Heart left ventricle (tissue), 16 donors: ENCODE results near the gene SLC25A31. TPM values are rescaled to one million over a fixed set of nuclear protein-coding genes. Genes with fewer than 3 reads are reported as not detected.

Experiments
- ATAC-seq, 4 donors: fragments of 200-7000 bp; cut with Tn5 transposase; one replicate each; pipeline ENCODE4 v1.9.1; 2020 to 2022; ENCODE audit warnings: moderate library complexity in 4 of 4, mild to moderate bottlenecking in 3 of 4, moderate number of reproducible peaks in 1 of 4
- DNase-seq, 5 donors: peaks; one replicate each; pipeline ENCODE4 v3.0.0-alpha.2; 2020
- H3K27ac ChIP-seq, 12 donors: fragments of 200-600 bp; sonication (generic) in 4 of 12; one replicate each; pipeline versions ENCODE4 v1.5.0 to v1.8.0; 2016 to 2022; ENCODE audit warnings: mild to moderate bottlenecking in 2 of 12
- H3K27me3 ChIP-seq, 9 donors: fragments of 200-600 bp; sonication (generic) in 2 of 9; one replicate each; pipeline versions ENCODE4 v1.5.1 to v1.8.0; 2016 to 2022; ENCODE audit warnings: mild to moderate bottlenecking in 3 of 9
- H3K36me3 ChIP-seq, 9 donors: fragments of 200-600 bp; sonication (generic) in 2 of 9; one replicate each; pipeline versions ENCODE4 v1.5.0 to v1.8.0; 2018 to 2022; ENCODE audit warnings: mild to moderate bottlenecking in 2 of 9
- H3K4me1 ChIP-seq, 12 donors: fragments of 200-600 bp; sonication (generic) in 4 of 12; one replicate each; pipeline versions ENCODE4 v1.5.0 to v1.8.0; 2016 to 2022; ENCODE audit warnings: mild to moderate bottlenecking in 3 of 12
- H3K4me3 ChIP-seq, 12 donors: fragments of 200-600 bp; sonication (generic) in 4 of 12; one replicate each; pipeline versions ENCODE4 v1.5.0 to v1.8.0; 2017 to 2022; ENCODE audit warnings: mild to moderate bottlenecking in 9 of 12, moderate library complexity in 4 of 12
- H3K9me3 ChIP-seq, 12 donors: fragments of 200-600 bp; sonication (generic) in 4 of 12; one replicate each; pipeline versions ENCODE4 v1.5.0 to v1.8.0; 2016 to 2022; ENCODE audit warnings: mild to moderate bottlenecking in 1 of 12
- POLR2A ChIP-seq, 2 donors: fragments of 450-650 bp; IDR thresholded peaks; one replicate each; pipeline ENCODE4 v1.6.1; 2017; ENCODE audit warnings: antibody characterized with exemption in 2 of 2, mild to moderate bottlenecking in 2 of 2, moderate library complexity in 2 of 2
- WGBS, 4 donors: extraction: QIAGEN DNeasy Blood & Tissue Kit in 2 of 4; methylation state at CpG; one replicate each; pipeline versions ENCODE4 v1.1.5 to v1.1.7; 2013 to 2018; 5-methylcytosine and 5-hydroxymethylcytosine counted together
- intact Hi-C, 10 donors: fragments of 100-400 bp; cut with DNase I; formaldehyde crosslinking; loops; one replicate each; pipeline versions ENCODE4 v1.11.1 to v1.14.2; 2022
- long read RNA-seq, 3 donors: library from polyadenylated mRNA; unstranded; transcript quantifications; one replicate each; pipeline ENCODE4 v2.0.0, GENCODE V29; 2020 to 2021
- polyA plus RNA-seq, 2 donors: library from polyadenylated mRNA; stranded (reverse); fragments of 200-250 nt; gene quantifications; one replicate each; pipeline ENCODE4 v1.2.3, GENCODE V29; 2013
- total RNA-seq, 9 donors: library from RNA; depleted of rRNA in 2 of 9; stranded (reverse); fragments of >200 nt in 2 of 9; fragmentation: NEBNext Ultra II Directional in 3 of 9; extraction: Animal tissue kit (Norgen Biotek cat#: 25700) in 3 of 9; gene quantifications; one replicate each; pipeline versions ENCODE4 v1.1.0 to v1.2.4, GENCODE V29; 2016 to 2023
- TF ChIP-seq, protein P1 (sequence below), 12 donors: fragments of 200-600 bp; sonication (generic) in 4 of 12; IDR thresholded peaks; one replicate each; pipeline versions ENCODE4 v1.5.0 to v1.8.0; 2018 to 2022; ENCODE audit warnings: antibody characterized with exemption in 12 of 12, mild to moderate bottlenecking in 5 of 12
- donor health status: ischemic (EF 13 %, LVEDD 7.1; RV severe dilation, severe dysfunction).
- donor health status: healthy with polysubstance abuse.
- donor health status: DM: no; HTN: yes; CAD: no.
- donor health status: DM: no; HTN: no; CAD: no.
- donor health status: ischemic (EF 25% LVEDD 6.9; RV normal size, moderate dysfunction).
- donor health status: ischemic (EF 25% LVEDD 5.7; RV mildly dilated, moderate dysfunction).
- donor health status: healthy.
- donor health status: DM: yes; HTN: yes; CAD: no.
- donor health status: ischemic (EF 35%, LVEDD 5.7; RV mildly dilated, moderate dysfunction).
- donor health status: nonischemic (EF 11% LVEDD 7.7; RV severe dilation, severe dysfunction).
- donor health status: DM: yes; HTN: yes; CAD: no.
- donor health status: PGD.
- donor health status: ischemic (EF 29% LVEDD 5.4; RV normal size, mild dysfunction).
- donor health status: nonischemic (EF 23%, LVEDD 6.1; RV moderate dilation, normal function).

Gene SLC25A31
- total RNA-seq (not detected), polyA plus RNA-seq (not detected)
- long read RNA-seq, donor 1: 0 reads
- long read RNA-seq, donor 2: 0 reads
- long read RNA-seq, donor 3: 0 reads

DNA sequence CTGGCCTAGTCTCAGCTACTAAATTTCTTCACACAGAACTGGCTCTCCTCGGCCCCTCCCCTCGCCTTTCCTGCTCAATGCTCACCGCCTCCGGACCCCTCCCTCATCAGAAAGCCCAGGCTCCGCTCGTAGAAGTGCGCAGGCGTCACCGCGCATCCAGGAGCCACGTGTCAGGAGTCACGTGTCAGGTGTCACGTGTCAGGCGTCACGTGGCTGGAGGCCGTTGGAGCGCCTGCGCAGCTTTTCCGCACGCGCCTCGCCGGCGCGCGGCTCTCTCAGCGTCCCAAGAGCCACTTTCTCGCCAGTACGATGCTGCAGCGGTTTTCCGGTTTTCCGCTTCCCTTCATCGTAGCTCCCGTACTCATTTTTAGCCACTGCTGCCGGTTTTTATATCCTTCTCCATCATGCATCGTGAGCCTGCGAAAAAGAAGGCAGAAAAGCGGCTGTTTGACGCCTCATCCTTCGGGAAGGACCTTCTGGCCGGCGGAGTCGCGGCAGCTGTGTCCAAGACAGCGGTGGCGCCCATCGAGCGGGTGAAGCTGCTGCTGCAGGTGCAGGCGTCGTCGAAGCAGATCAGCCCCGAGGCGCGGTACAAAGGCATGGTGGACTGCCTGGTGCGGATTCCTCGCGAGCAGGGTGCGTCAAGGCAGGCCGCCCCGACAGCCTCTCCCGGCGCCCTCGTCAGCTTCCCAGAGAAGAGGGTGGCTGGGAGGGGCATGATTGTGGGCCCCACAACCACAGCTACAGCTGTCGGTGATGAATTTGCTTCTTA, at the start of gene SLC25A31:
TSS of gene SLC25A31 (plus strand) at position 259 of the 772 bp plus-strand sequence. CDS start at position 405, 146 bp downstream.
- DNase-seq: peak in 1 of 5 donors; percentile 66
- H3K27ac ChIP-seq: no peak within 1 kb of the TSS
- no peaks in the 10 kb centered on the region for H3K36me3 ChIP-seq
- no peak for TF ChIP-seq POLR2A (IDR thresholded peaks at IDR 0.05)
- TF ChIP-seq, protein P1, sequence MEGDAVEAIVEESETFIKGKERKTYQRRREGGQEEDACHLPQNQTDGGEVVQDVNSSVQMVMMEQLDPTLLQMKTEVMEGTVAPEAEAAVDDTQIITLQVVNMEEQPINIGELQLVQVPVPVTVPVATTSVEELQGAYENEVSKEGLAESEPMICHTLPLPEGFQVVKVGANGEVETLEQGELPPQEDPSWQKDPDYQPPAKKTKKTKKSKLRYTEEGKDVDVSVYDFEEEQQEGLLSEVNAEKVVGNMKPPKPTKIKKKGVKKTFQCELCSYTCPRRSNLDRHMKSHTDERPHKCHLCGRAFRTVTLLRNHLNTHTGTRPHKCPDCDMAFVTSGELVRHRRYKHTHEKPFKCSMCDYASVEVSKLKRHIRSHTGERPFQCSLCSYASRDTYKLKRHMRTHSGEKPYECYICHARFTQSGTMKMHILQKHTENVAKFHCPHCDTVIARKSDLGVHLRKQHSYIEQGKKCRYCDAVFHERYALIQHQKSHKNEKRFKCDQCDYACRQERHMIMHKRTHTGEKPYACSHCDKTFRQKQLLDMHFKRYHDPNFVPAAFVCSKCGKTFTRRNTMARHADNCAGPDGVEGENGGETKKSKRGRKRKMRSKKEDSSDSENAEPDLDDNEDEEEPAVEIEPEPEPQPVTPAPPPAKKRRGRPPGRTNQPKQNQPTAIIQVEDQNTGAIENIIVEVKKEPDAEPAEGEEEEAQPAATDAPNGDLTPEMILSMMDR (IDR thresholded peaks at IDR 0.05): no peak
- intact Hi-C loops: loop anchor here in 4 of 10 donors (5.0 kb wide), 2 partner anchors 123 to 128 kb away; no protein-coding TSS in a partner anchor
- no peak for ATAC-seq
- no peak within 1 kb of the TSS for H3K4me3 ChIP-seq
- no peaks in the 10 kb centered on the region for H3K27me3 ChIP-seq
- no peaks in the 10 kb centered on the region for H3K9me3 ChIP-seq
- H3K4me1 ChIP-seq: no peaks in the 10 kb centered on the region
- 93 to 95% (median 95%) methylated on average over 64 of the region's 64 CpGs for WGBS, 4 donors

DNA sequence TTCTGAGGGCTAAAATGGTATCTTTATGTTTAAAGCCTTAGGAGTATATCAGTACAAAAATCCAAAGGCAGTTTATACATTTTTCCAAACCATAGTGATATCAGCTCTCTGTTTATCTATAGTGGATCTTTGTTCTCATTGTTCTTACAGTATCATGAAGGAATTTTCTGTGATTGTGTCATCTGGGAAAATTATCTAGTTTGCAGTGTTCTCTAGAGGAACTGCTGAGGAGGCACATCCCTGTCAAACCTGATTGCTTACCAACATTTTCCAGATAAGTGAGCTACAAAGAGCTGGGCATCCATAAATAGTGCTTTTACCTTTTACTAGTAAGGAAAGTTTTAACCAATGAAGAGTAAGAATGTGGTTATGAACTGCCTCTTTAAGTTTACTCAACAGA, 44.9 kb upstream of the SLC25A31 start:
- Histone ChIP-seq H3K4me1 (no peaks in the 10 kb centered on the region), H3K27ac (no peak overlapping the region), H3K4me3 (no peak overlapping the region), H3K27me3 (no peaks in the 10 kb centered on the region), H3K36me3 (peaks cover 0 to 25% (median 0%) of the 10 kb centered on the region in 9 donors), H3K9me3 (no peaks in the 10 kb centered on the region)
- DNase-seq (no peak), ATAC-seq (no peak)
- intact Hi-C loops: no loop called here
- no peak for TF ChIP-seq POLR2A (IDR thresholded peaks at IDR 0.05)
- TF ChIP-seq, protein P1 (IDR thresholded peaks at IDR 0.05): no peak

DNA sequence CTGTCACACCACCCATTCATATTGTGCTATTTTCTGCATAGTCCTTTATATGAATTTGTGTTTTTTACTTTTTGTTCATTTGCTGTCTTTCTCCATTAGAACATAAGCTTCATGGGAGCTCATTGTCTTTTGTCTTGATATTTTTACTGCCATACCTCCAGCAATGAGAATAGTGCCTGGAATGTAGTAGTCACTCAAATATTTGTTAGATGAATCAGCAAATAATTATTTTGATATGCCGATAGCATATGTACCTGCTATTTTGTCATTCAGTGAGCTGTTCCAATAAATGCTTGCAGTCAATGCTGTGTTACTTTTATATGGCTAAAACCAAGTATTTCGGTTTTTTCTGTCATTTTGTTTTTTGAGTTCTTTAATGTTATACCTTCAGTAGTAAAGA, 43.5 kb upstream of the SLC25A31 start:
- Histone ChIP-seq H3K9me3 (no peaks in the 10 kb centered on the region), H3K36me3 (peaks cover 0 to 25% (median 4%) of the 10 kb centered on the region in 9 donors), H3K27me3 (no peaks in the 10 kb centered on the region), H3K27ac (no peak overlapping the region), H3K4me1 (no peaks in the 10 kb centered on the region), H3K4me3 (no peak overlapping the region)
- intact Hi-C loops: no loop called here
- ATAC-seq (no peak), DNase-seq (no peak)
- 93 to 97% (median 95%) methylated on average over 2 of the region's 2 CpGs for WGBS, 4 donors
- TF ChIP-seq, protein P1 (IDR thresholded peaks at IDR 0.05): no peak
- TF ChIP-seq POLR2A (IDR thresholded peaks at IDR 0.05): no peak

DNA sequence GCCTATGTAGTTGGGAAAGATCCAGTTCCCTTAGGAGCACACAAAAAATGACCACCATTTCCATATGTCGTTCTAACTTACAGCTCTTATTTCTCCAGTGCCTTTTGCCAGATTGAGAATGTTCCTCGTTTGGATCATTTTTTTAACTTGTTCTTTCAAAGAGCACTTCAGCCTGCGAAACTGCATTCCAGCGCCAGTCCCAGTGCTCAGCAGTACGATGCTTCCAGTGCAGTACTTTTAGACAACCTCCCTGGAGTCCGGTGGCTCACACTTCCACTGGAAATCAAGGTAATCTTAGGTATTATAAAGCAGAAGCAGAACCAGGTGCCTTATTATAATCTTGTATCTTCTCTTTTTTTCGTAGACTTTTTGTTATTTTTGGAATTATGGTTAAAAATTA, 42.6 kb upstream of the SLC25A31 start:
- Histone ChIP-seq H3K9me3 (peaks cover 0 to 4% (median 0%) of the 10 kb centered on the region in 12 donors), H3K36me3 (peaks cover 0 to 25% (median 4%) of the 10 kb centered on the region in 9 donors), H3K4me1 (no peaks in the 10 kb centered on the region), H3K27ac (no peak overlapping the region), H3K27me3 (no peaks in the 10 kb centered on the region), H3K4me3 (no peak overlapping the region)
- TF ChIP-seq, protein P1 (IDR thresholded peaks at IDR 0.05): no peak
- TF ChIP-seq POLR2A (IDR thresholded peaks at IDR 0.05): no peak
- DNase-seq: no peak
- intact Hi-C loops: no loop called here
- 85 to 88% (median 86%) methylated on average over 7 of the region's 7 CpGs for WGBS, 4 donors
- no peak for ATAC-seq
